HepG2 (cell line): ENCODE results near the gene STIMATE. TPM values are rescaled to one million over a fixed set of nuclear protein-coding genes. Genes with fewer than 3 reads are reported as not detected.

ENCODE experiments used
- BRCA1 ChIP-seq: sonication (generic); formaldehyde crosslinking; IDR thresholded peaks from 2 replicates; pipeline ENCODE4 v1.4.0; 2020; ENCODE audit warnings: missing genetic modification reagents
- CCAR2 ChIP-seq: fragments of 200-400 bp; formaldehyde crosslinking; optimal IDR thresholded peaks from 2 replicates; pipeline ENCODE3; 2018; ENCODE audit warnings: low read depth, mild to moderate bottlenecking, low read length, moderate library complexity
- EED ChIP-seq: sonication (generic); formaldehyde crosslinking; IDR thresholded peaks from 2 replicates; pipeline ENCODE4 v1.5.0; 2020; ENCODE audit warnings: mild to moderate bottlenecking, missing genetic modification reagents
- FOXA3 ChIP-seq: IDR thresholded peaks from 2 replicates; pipeline ENCODE4 v1.6.1; 2016; ENCODE audit warnings: missing genetic modification reagents, missing compliant biosample characterization
- GFI1 ChIP-seq: sonication (generic); formaldehyde crosslinking; IDR thresholded peaks from 2 replicates; pipeline ENCODE4 v1.5.0; 2020; ENCODE audit warnings: missing genetic modification reagents, mild to moderate bottlenecking, borderline replicate concordance
- HIVEP1 ChIP-seq: sonication (generic); formaldehyde crosslinking; IDR thresholded peaks from 2 replicates; pipeline ENCODE4 v1.4.0; 2020; ENCODE audit warnings: mild to moderate bottlenecking, missing genetic modification reagents
- MATR3 ChIP-seq: sonication (generic); formaldehyde crosslinking; IDR thresholded peaks from 2 replicates; pipeline ENCODE4 v1.4.0; 2020; ENCODE audit warnings: missing genetic modification reagents
- NAIF1 ChIP-seq: sonication (generic); formaldehyde crosslinking; IDR thresholded peaks from 2 replicates; pipeline ENCODE4 v1.5.0; 2020; ENCODE audit warnings: mild to moderate bottlenecking, missing genetic modification reagents, borderline replicate concordance
- PITX1 ChIP-seq: sonication (generic); formaldehyde crosslinking; IDR thresholded peaks from 2 replicates; pipeline ENCODE4 v1.5.1; 2020; ENCODE audit warnings: mild to moderate bottlenecking, missing genetic modification reagents
- SAP130 ChIP-seq: IDR thresholded peaks from 2 replicates; pipeline ENCODE4 v1.6.1; 2016; ENCODE audit warnings: low read depth
- SP5 ChIP-seq: IDR thresholded peaks from 2 replicates; pipeline ENCODE4 v1.6.1; 2016; ENCODE audit warnings: low read depth, borderline replicate concordance
- SRF ChIP-seq: IDR thresholded peaks from 2 replicates; pipeline ENCODE4 v1.6.1; 2011; ENCODE audit warnings: mild to moderate bottlenecking, low read depth, low read length, moderate library complexity
- TAF1 ChIP-seq: sonication (generic); formaldehyde crosslinking; IDR thresholded peaks from 2 replicates; pipeline ENCODE4 v1.4.0; 2020; ENCODE audit warnings: missing genetic modification reagents
- TBP ChIP-seq: sonication (generic); formaldehyde crosslinking; IDR thresholded peaks from 2 replicates; pipeline ENCODE4 v1.5.0; 2020; ENCODE audit warnings: missing genetic modification reagents
- TEAD3 ChIP-seq: optimal IDR thresholded peaks from 2 replicates; pipeline ENCODE3; 2016; ENCODE audit warnings: borderline replicate concordance
- XBP1 ChIP-seq: sonication (generic); formaldehyde crosslinking; IDR thresholded peaks from 2 replicates; pipeline ENCODE4 v1.5.0; 2020; ENCODE audit warnings: missing genetic modification reagents
- ZBTB38 ChIP-seq: sonication (generic); formaldehyde crosslinking; IDR thresholded peaks from 2 replicates; pipeline ENCODE4 v1.5.1; 2020; ENCODE audit warnings: mild to moderate bottlenecking, missing genetic modification reagents
- ZEB1 ChIP-seq: IDR thresholded peaks from 2 replicates; pipeline ENCODE4 v1.6.1; 2012; ENCODE audit warnings: mild to moderate bottlenecking, low read depth, inconsistent platforms; ENCODE audit not compliant: insufficient replicate concordance
- ZFP36L1 ChIP-seq: sonication (generic); formaldehyde crosslinking; IDR thresholded peaks from 2 replicates; pipeline ENCODE4 v1.8.0; 2022; ENCODE audit warnings: mild to moderate bottlenecking, missing genetic modification reagents, moderate library complexity
- ZFX ChIP-seq: sonication (generic); formaldehyde crosslinking; IDR thresholded peaks from 2 replicates; pipeline ENCODE4 v1.4.0; 2020; ENCODE audit warnings: mild to moderate bottlenecking, low read depth, missing genetic modification reagents, moderate library complexity
- ZNF138 ChIP-seq: sonication (generic); formaldehyde crosslinking; IDR thresholded peaks from 2 replicates; pipeline ENCODE4 v1.5.0; 2020; ENCODE audit warnings: mild to moderate bottlenecking, low read depth, missing genetic modification reagents
- ZNF446 ChIP-seq: sonication (generic); formaldehyde crosslinking; IDR thresholded peaks from 2 replicates; pipeline ENCODE4 v1.5.0; 2020; ENCODE audit warnings: mild to moderate bottlenecking, missing genetic modification reagents
- ZNF572 ChIP-seq: sonication (generic); formaldehyde crosslinking; IDR thresholded peaks from 2 replicates; pipeline ENCODE4 v1.5.1; 2020; ENCODE audit warnings: mild to moderate bottlenecking, missing genetic modification reagents
- ZNF598 ChIP-seq: sonication (generic); formaldehyde crosslinking; IDR thresholded peaks from 2 replicates; pipeline ENCODE4 v1.5.1; 2020; ENCODE audit warnings: mild to moderate bottlenecking, missing genetic modification reagents, borderline replicate concordance
- ZNF644 ChIP-seq: IDR thresholded peaks from 2 replicates; pipeline ENCODE4 v1.6.1; 2016; ENCODE audit warnings: low read depth
- ZNF746 ChIP-seq: sonication (generic); formaldehyde crosslinking; IDR thresholded peaks from 2 replicates; pipeline ENCODE4 v1.8.0; 2022; ENCODE audit warnings: mild to moderate bottlenecking, missing genetic modification reagents
- polyA plus RNA-seq, 8 experiments: library from polyadenylated mRNA; depleted of rRNA in 3 of 8; stranded (reverse) in 7 of 8; unstranded in 1 of 8; fragments of >200 nt; fragmentation: Illumina TruSeq in 4 of 8; extraction: Trizol in 4 of 8; gene quantifications; 2 replicates each; pipeline versions ENCODE4 v1.2.1 to v1.2.3, GENCODE V29; 2011 to 2016; ENCODE audit warnings: low read depth in 4 of 8, missing spikeins in 1 of 8, mixed read lengths in 1 of 8; ENCODE audit not compliant: insufficient read depth in 1 of 8
- total RNA-seq, 5 experiments: library from RNA; depleted of rRNA; stranded (reverse); fragments of >200 nt; fragmentation: Illumina TruSeq; extraction: Trizol; gene quantifications; 2 replicates each; pipeline ENCODE4 v1.2.3, GENCODE V29; 2016; ENCODE audit warnings: low read depth in 1 of 5
- TF ChIP-seq, protein P1 (sequence below): sonication (generic); formaldehyde crosslinking; IDR thresholded peaks from 2 replicates; pipeline ENCODE4 v1.5.0; 2020; ENCODE audit warnings: mild to moderate bottlenecking, missing genetic modification reagents, moderate library complexity
- TF ChIP-seq, protein P2 (sequence below): IDR thresholded peaks from 2 replicates; pipeline ENCODE4 v1.6.1; 2016; ENCODE audit warnings: missing biosample characterization, missing genetic modification reagents, low read depth
- TF ChIP-seq, protein P3 (sequence below): IDR thresholded peaks from 2 replicates; pipeline ENCODE4 v1.6.1; 2012; ENCODE audit warnings: low read depth, low read length, improper control_type of control experiment

STIMATE gene
- total and polyA plus RNA-seq, 2 of the 13 experiments (the other 11 are each of a cell fraction or from before 2014, with no cell fraction given): 5.7 to 11.7 TPM

DNA sequence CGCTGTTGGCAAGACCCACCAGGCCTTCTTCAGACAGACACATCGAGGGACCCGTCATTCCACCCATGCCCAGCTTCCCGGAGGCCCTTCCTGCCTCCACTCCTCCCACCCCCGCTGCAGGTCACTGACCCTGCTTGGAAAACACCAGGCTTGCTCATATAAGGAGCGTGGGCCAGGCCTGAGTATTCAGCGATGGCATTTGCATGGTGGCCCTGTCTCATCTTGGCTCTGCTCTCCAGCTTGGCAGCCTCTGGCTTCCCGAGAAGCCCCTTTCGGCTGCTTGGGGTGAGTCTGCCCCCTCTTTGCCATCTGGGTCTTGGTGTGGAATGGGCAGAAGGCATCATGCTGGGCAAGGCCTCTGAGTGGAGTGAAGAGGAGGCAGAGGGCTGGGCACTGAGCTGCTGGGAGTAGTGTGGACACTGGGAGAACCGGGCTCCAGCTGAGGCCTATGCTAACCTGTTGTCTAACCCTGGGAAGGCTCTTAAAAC, 102.7 kb downstream of the STIMATE start, which contains the start of gene ITIH3 (continued):
- TF ChIP-seq SRF (peak; percentile 91), ZFX (CRISPR knock-in tag) (peak; percentile 85), ZEB1 (no peak), HIVEP1 (CRISPR knock-in tag) (peak; percentile 55; the same call in 1 of the 2 replicates), NAIF1 (CRISPR knock-in tag) (no peak), ZNF746 (CRISPR knock-in tag) (peak; percentile 32; the same call in 1 of the 2 replicates), TEAD3 (CRISPR knock-in tag) (peak; percentile 40), XBP1 (CRISPR knock-in tag) (peak; percentile 16; the same call in 1 of the 2 replicates), ZNF598 (CRISPR knock-in tag) (0 out of 2 replicates have a peak, but pooled peaks have one; percentile 18), ZNF138 (CRISPR knock-in tag) (peak; percentile 73; the same call in 1 of the 2 replicates), FOXA3 (peak; percentile 61; the same call in 1 of the 2 replicates), CCAR2 (no peak), TBP (CRISPR knock-in tag) (no peak), GFI1 (CRISPR knock-in tag) (no peak; the same call in 1 of the 2 replicates), ZFP36L1 (CRISPR knock-in tag) (0 out of 2 replicates have a peak, but pooled peaks have one; percentile 52), SP5 (peak; percentile 91), ZBTB38 (no peak), ZNF644 (CRISPR knock-in tag) (0 out of 2 replicates have a peak, but pooled peaks have one; percentile 47), PITX1 (0 out of 2 replicates have a peak, but pooled peaks have one; percentile 12), MATR3 (CRISPR knock-in tag) (no peak), ZNF572 (CRISPR knock-in tag) (0 out of 2 replicates have a peak, but pooled peaks have one; percentile 37), BRCA1 (CRISPR knock-in tag) (0 out of 2 replicates have a peak, but pooled peaks have one; percentile 21), SAP130 (peak; percentile 63), EED (0 out of 2 replicates have a peak, but pooled peaks have one; percentile 44), TAF1 (CRISPR knock-in tag) (peak; percentile 49; the same call in 1 of the 2 replicates), ZNF446 (CRISPR knock-in tag) (0 out of 2 replicates have a peak, but pooled peaks have one; percentile 52)
- TF ChIP-seq, protein P1, sequence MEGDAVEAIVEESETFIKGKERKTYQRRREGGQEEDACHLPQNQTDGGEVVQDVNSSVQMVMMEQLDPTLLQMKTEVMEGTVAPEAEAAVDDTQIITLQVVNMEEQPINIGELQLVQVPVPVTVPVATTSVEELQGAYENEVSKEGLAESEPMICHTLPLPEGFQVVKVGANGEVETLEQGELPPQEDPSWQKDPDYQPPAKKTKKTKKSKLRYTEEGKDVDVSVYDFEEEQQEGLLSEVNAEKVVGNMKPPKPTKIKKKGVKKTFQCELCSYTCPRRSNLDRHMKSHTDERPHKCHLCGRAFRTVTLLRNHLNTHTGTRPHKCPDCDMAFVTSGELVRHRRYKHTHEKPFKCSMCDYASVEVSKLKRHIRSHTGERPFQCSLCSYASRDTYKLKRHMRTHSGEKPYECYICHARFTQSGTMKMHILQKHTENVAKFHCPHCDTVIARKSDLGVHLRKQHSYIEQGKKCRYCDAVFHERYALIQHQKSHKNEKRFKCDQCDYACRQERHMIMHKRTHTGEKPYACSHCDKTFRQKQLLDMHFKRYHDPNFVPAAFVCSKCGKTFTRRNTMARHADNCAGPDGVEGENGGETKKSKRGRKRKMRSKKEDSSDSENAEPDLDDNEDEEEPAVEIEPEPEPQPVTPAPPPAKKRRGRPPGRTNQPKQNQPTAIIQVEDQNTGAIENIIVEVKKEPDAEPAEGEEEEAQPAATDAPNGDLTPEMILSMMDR: no peak
- TF ChIP-seq, protein P2, sequence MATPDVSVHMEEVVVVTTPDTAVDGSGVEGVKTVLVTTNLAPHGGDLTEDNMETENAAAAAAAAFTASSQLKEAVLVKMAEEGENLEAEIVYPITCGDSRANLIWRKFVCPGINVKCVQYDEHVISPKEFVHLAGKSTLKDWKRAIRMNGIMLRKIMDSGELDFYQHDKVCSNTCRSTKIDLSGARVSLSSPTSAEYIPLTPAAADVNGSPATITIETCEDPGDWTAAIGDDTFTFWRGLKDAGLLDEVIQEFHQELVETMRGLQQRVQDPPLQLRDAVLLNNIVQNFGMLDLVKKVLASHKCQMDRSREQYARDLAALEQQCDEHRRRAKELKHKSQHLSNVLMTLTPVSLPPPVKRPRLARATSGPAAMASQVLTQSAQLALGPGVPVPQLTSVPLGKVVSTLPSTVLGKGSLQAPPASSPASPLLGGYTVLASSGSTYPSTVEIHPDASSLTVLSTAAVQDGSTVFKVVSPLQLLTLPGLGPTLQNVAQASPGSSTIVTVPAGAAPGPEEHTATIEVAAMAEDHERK (CRISPR knock-in tag): no peak
- TF ChIP-seq, protein P3, sequence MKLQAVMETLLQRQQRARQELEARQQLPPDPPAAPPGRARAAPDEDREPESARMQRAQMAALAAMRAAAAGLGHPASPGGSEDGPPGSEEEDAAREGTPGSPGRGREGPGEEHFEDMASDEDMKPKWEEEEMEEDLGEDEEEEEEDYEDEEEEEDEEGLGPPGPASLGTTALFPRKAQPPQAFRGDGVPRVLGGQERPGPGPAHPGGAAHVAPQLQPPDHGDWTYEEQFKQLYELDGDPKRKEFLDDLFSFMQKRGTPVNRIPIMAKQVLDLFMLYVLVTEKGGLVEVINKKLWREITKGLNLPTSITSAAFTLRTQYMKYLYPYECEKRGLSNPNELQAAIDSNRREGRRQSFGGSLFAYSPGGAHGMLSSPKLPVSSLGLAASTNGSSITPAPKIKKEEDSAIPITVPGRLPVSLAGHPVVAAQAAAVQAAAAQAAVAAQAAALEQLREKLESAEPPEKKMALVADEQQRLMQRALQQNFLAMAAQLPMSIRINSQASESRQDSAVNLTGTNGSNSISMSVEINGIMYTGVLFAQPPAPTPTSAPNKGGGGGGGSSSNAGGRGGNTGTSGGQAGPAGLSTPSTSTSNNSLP: no peak
